SK-N-SH treated with all-trans-retinoic acid at 6 μM for 48 hours (cell line): Measurements from ENCODE around the gene GRIK4.

Experiments
- ATAC-seq: fragments of 200-7000 bp; cut with Tn5 transposase; 3 replicates; pipeline ENCODE4 v1.9.1; 2020; ENCODE audit warnings: mild to moderate bottlenecking, moderate library complexity
- ARNTL ChIP-seq: fragments of 450-650 bp; formaldehyde crosslinking; IDR thresholded peaks from 2 replicates; pipeline ENCODE4 v1.5.0; 2020; ENCODE audit warnings: low read depth, mild to moderate bottlenecking, moderate library complexity, borderline replicate concordance
- BACH2 ChIP-seq: fragments of 250-450 bp; sonication (Bioruptor Pico); IDR thresholded peaks from 2 replicates; pipeline ENCODE4 v1.9.0; 2021; ENCODE audit warnings: mild to moderate bottlenecking, borderline replicate concordance
- CREB5 ChIP-seq: fragments of 250-450 bp; sonication (Bioruptor Pico); IDR thresholded peaks from 2 replicates; pipeline ENCODE4 v1.5.1; 2020; ENCODE audit warnings: low read depth, mild to moderate bottlenecking, moderate library complexity
- CSDC2 ChIP-seq: fragments of 250-450 bp; sonication (Bioruptor Pico); IDR thresholded peaks from 2 replicates; pipeline ENCODE4 v1.5.0; 2020; ENCODE audit warnings: mild to moderate bottlenecking, moderate library complexity
- ESRRG ChIP-seq: fragments of 250-450 bp; sonication (Bioruptor Pico); IDR thresholded peaks from 2 replicates; pipeline ENCODE4 v1.6.1; 2021; ENCODE audit warnings: mild to moderate bottlenecking
- GLIS3 ChIP-seq: fragments of 250-450 bp; sonication (Bioruptor Pico); IDR thresholded peaks from 2 replicates; pipeline ENCODE4 v1.5.0; 2020; ENCODE audit warnings: mild to moderate bottlenecking, moderate library complexity
- ISL1 ChIP-seq: fragments of 250-450 bp; sonication (Bioruptor Pico); IDR thresholded peaks from 2 replicates; pipeline ENCODE4 v2.1.2; 2022; ENCODE audit warnings: mild to moderate bottlenecking, moderate library complexity
- OSR1 ChIP-seq: fragments of 250-450 bp; sonication (Bioruptor Pico); IDR thresholded peaks from 2 replicates; pipeline ENCODE4 v1.8.0; 2022; ENCODE audit warnings: moderate library complexity, mild to moderate bottlenecking, inconsistent platforms
- PATZ1 ChIP-seq: fragments of 250-450 bp; sonication (Bioruptor Pico); IDR thresholded peaks from 2 replicates; pipeline ENCODE4 v1.8.0; 2020; ENCODE audit warnings: mild to moderate bottlenecking, moderate library complexity, borderline replicate concordance
- POU6F1 ChIP-seq: fragments of 250-450 bp; sonication (Bioruptor Pico); IDR thresholded peaks from 2 replicates; pipeline ENCODE4 v1.8.0; 2021; ENCODE audit warnings: low read depth, mild to moderate bottlenecking, moderate library complexity, borderline replicate concordance
- PPARA ChIP-seq: fragments of 250-450 bp; sonication (Bioruptor Pico); IDR thresholded peaks from 2 replicates; pipeline ENCODE4 v1.5.0; 2020; ENCODE audit warnings: mild to moderate bottlenecking, borderline replicate concordance
- RARB ChIP-seq: fragments of 250-450 bp; sonication (Bioruptor Pico); IDR thresholded peaks from 2 replicates; pipeline ENCODE4 v1.8.0; 2021; ENCODE audit warnings: mild to moderate bottlenecking, moderate library complexity
- SNAI2 ChIP-seq: fragments of 250-450 bp; sonication (Bioruptor Pico); IDR thresholded peaks from 2 replicates; pipeline ENCODE4 v1.5.0; 2020; ENCODE audit warnings: mild to moderate bottlenecking, moderate library complexity
- TOX ChIP-seq: fragments of 250-450 bp; sonication (Bioruptor Pico); IDR thresholded peaks from 2 replicates; pipeline ENCODE4 v1.8.0; 2021; ENCODE audit warnings: mild to moderate bottlenecking, moderate library complexity, borderline replicate concordance
- ZFP3 ChIP-seq: fragments of 250-450 bp; sonication (Bioruptor Pico); IDR thresholded peaks from 2 replicates; pipeline ENCODE4 v1.5.0; 2020; ENCODE audit warnings: mild to moderate bottlenecking, moderate library complexity
- ZFP30 ChIP-seq: fragments of 450-650 bp; formaldehyde crosslinking; IDR thresholded peaks from 2 replicates; pipeline ENCODE4 v1.5.0; 2022; ENCODE audit warnings: mild to moderate bottlenecking, moderate library complexity
- ZNF565 ChIP-seq: fragments of 450-650 bp; formaldehyde crosslinking; conservative IDR thresholded peaks from 2 replicates; pipeline ENCODE4 v1.5.0; 2020; ENCODE audit warnings: low read depth, mild to moderate bottlenecking, moderate library complexity
- ZNF70 ChIP-seq: fragments of 450-650 bp; formaldehyde crosslinking; IDR thresholded peaks from 2 replicates; pipeline ENCODE4 v1.5.0; 2020; ENCODE audit warnings: mild to moderate bottlenecking, moderate library complexity
- ZNF8 ChIP-seq: fragments of 450-650 bp; formaldehyde crosslinking; IDR thresholded peaks from 2 replicates; pipeline ENCODE4 v1.5.0; 2020; ENCODE audit warnings: mild to moderate bottlenecking, moderate library complexity

The GRIK4 gene

GRCh38 chr11:120626791-120627190 lies 115.2 kb downstream of the GRIK4 start:
- TF ChIP-seq GLIS3 (no peak), RARB (CRISPR knock-in tag) (no peak), ZFP30 (CRISPR knock-in tag) (no peak), BACH2 (no peak), ZNF70 (CRISPR knock-in tag) (no peak), PATZ1 (no peak), ZFP3 (CRISPR knock-in tag) (no peak), OSR1 (CRISPR knock-in tag) (no peak), ARNTL (CRISPR knock-in tag) (no peak), CSDC2 (no peak), SNAI2 (CRISPR knock-in tag) (no peak)
- no peak for ATAC-seq

- TF ChIP-seq ZNF8: no peak
- TF ChIP-seq CREB5 (CRISPR knock-in tag): no peak
- no peak for TF ChIP-seq TOX (CRISPR knock-in tag)
- TF ChIP-seq OSR1 (CRISPR knock-in tag): no peak
- no peak for TF ChIP-seq PATZ1
- no peak for TF ChIP-seq POU6F1 (CRISPR knock-in tag)
- no peak for TF ChIP-seq ZNF565
- TF ChIP-seq ZNF70 (CRISPR knock-in tag): no peak
- ATAC-seq: no peak
Measured at GRCh38 chr11:120627327-120628163, 116.0 kb downstream of the GRIK4 start.

GRCh38 chr11:120629407-120630080 lies 118.0 kb downstream of the GRIK4 start:
- no peak for ATAC-seq
- TF ChIP-seq ZNF565: no peak
- no peak for TF ChIP-seq ZNF70 (CRISPR knock-in tag)
- TF ChIP-seq PPARA: no peak
- no peak for TF ChIP-seq ZNF8
- TF ChIP-seq SNAI2 (CRISPR knock-in tag): no peak

- no peak for ATAC-seq
Measured at GRCh38 chr11:120630122-120630521, 118.6 kb downstream of the GRIK4 start.

More at GRCh38 chr11:120630122-120630521, 118.6 kb downstream of the GRIK4 start:
- TF ChIP-seq CSDC2 (no peak), ZNF70 (CRISPR knock-in tag) (no peak), RARB (CRISPR knock-in tag) (no peak), OSR1 (CRISPR knock-in tag) (no peak), CREB5 (CRISPR knock-in tag) (no peak), PATZ1 (no peak), ZFP3 (CRISPR knock-in tag) (no peak), GLIS3 (no peak), ISL1 (CRISPR knock-in tag) (no peak), ESRRG (CRISPR knock-in tag) (no peak), ZNF8 (no peak), TOX (CRISPR knock-in tag) (no peak)
